ENCODE measurements around the gene DIRAS1.

DIRAS1 gene

GRCh38 chr19:2759362-2759761, 38.2 kb upstream of the DIRAS1 start:
- H3K4me3 Mint-ChIP-seq, result no peak overlapping the region
- H3K27me3 Mint-ChIP-seq, result no peaks in the 10 kb centered on the region
- no peak for ATAC-seq
- peaks cover 1% of the 10 kb centered on the region for H3K4me1 Mint-ChIP-seq
- no peaks in the 10 kb centered on the region for H3K9me3 Mint-ChIP-seq
- H3K27ac Mint-ChIP-seq, result no peak overlapping the region
- DNase-seq, result no peak
- peaks cover 26% of the 10 kb centered on the region for H3K36me3 Mint-ChIP-seq (ENCODE audit: low read depth)

GRCh38 chr19:2758601-2759313, 37.6 kb upstream of the DIRAS1 start:
- H3K27me3 Mint-ChIP-seq, result no peaks in the 10 kb centered on the region
- ATAC-seq (peak; percentile 22), DNase-seq (no peak)
- H3K4me3 Mint-ChIP-seq, result no peak overlapping the region
- peaks cover 1% of the 10 kb centered on the region for H3K4me1 Mint-ChIP-seq
- peak overlapping the region; percentile 18 for H3K27ac Mint-ChIP-seq
- peaks cover 26% of the 10 kb centered on the region for H3K36me3 Mint-ChIP-seq (ENCODE audit: low read depth)
- no peaks in the 10 kb centered on the region for H3K9me3 Mint-ChIP-seq

GRCh38 chr19:2756921-2757881, 36.0 kb upstream of the DIRAS1 start:
- Mint-ChIP-seq H3K27ac (no peak overlapping the region), H3K4me1 (peaks cover 8% of the 10 kb centered on the region), H3K4me3 (no peak overlapping the region), H3K9me3 (no peaks in the 10 kb centered on the region), H3K27me3 (no peaks in the 10 kb centered on the region), H3K36me3 (ENCODE audit: low read depth) (peaks cover 21% of the 10 kb centered on the region)
- no peak for DNase-seq
- no peak for ATAC-seq

DNA sequence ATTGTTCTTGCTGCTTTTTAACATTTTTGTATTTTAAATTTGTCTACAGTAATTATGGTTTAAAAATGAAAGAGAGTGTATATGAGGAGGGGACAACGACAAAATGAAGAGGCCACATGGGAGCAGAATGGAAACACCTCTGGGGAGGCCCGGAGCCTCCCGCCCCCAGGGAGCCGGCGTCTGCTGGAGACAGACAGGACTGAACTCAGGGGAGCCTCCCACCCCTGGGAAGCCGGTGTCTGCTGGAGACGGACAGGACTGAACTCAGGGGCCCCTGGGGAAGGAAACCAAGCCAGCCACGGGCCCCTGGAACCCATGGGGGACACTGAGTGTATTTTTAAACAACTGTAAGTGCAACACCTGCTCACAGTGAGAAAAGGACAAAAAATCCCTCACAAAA, 35.3 kb upstream of the DIRAS1 start:
- no peaks in the 10 kb centered on the region for H3K27me3 Mint-ChIP-seq
- DNase-seq (no peak), ATAC-seq (no peak)
- H3K36me3 Mint-ChIP-seq (ENCODE audit: low read depth), result peaks cover 18% of the 10 kb centered on the region
- H3K27ac Mint-ChIP-seq, result no peak overlapping the region
- H3K4me3 Mint-ChIP-seq, result no peak overlapping the region
- peaks cover 8% of the 10 kb centered on the region for H3K4me1 Mint-ChIP-seq
- no peaks in the 10 kb centered on the region for H3K9me3 Mint-ChIP-seq

GRCh38 chr19:2755811-2756210, 34.6 kb upstream of the DIRAS1 start:
- H3K27me3 Mint-ChIP-seq, result no peaks in the 10 kb centered on the region
- no peak for DNase-seq
- no peak overlapping the region for H3K27ac Mint-ChIP-seq
- no peak overlapping the region for H3K4me3 Mint-ChIP-seq
- peaks cover 15% of the 10 kb centered on the region for H3K36me3 Mint-ChIP-seq (ENCODE audit: low read depth)
- peaks cover 8% of the 10 kb centered on the region for H3K4me1 Mint-ChIP-seq
- no peaks in the 10 kb centered on the region for H3K9me3 Mint-ChIP-seq
- ATAC-seq, result no peak

- no peak for DNase-seq
- no peak overlapping the region for H3K27ac Mint-ChIP-seq
- peaks cover 8% of the 10 kb centered on the region for H3K4me1 Mint-ChIP-seq
- no peak for ATAC-seq
- H3K4me3 Mint-ChIP-seq, result no peak overlapping the region
- H3K36me3 Mint-ChIP-seq (ENCODE audit: low read depth), result peaks cover 12% of the 10 kb centered on the region
- no peaks in the 10 kb centered on the region for H3K27me3 Mint-ChIP-seq
- H3K9me3 Mint-ChIP-seq, result no peaks in the 10 kb centered on the region
These were observed 34.2 kb upstream of the DIRAS1 start for GRCh38 chr19:2755448-2755705.

GRCh38 chr19:2754659-2755447, 33.7 kb upstream of the DIRAS1 start:
- Mint-ChIP-seq H3K27ac (no peak overlapping the region), H3K4me1 (peaks cover 8% of the 10 kb centered on the region), H3K9me3 (no peaks in the 10 kb centered on the region), H3K36me3 (ENCODE audit: low read depth) (peaks cover 12% of the 10 kb centered on the region), H3K4me3 (no peak overlapping the region), H3K27me3 (no peaks in the 10 kb centered on the region)
- ATAC-seq, result no peak
- no peak for DNase-seq

DNA sequence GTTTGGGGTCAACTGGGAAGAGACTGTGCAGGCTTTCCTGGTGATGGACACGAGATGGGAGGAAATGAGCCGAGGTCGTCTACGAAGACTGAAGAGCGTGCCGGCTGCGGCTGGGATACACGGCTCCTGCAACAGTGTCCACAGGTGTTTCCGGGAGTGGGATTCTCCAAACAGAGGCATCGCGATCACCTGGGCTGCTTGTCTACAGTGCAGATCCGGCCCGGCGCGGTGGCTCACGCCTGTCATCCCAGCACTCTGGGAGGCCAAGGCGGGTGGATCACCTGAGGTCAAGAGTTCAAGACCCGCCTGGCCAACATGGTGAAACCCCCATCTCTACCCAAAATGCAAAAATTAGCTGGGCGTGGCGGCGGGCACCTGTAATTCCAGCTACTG, 30.3 kb upstream of the DIRAS1 start:
- no peak for DNase-seq

DNA sequence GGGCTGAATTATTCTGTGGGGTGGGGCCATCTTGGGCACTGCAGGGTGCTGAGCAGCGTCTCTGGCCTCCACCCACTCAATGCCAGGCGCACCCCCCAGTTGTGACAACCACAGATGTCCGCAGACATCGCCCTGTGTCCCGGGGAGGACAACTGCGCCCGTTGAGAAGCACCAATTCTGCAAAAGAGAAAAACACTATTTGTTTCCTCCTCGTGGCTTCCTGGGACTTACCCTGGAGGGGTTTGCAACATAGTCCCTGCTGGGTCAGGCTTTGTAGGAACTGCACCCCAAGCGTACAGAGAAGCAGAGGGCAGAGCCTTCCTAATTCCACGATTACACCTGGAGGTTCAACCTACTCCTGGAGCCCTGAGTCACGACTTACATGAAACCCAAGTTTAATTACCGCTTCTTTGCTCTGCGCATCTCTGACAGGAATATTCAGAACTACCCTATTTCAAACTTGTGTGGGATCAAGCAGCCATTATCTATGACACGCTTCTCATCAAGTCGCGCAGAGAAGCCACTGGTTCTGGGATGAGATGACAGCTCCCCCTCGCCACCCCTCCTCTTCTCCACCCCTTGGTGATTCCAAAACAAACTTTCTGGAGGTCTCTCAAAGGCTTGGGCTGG, 29.8 kb upstream of the DIRAS1 start:
- Mint-ChIP-seq H3K4me1 (peaks cover 7% of the 10 kb centered on the region), H3K9me3 (no peaks in the 10 kb centered on the region), H3K4me3 (no peak overlapping the region), H3K27ac (no peak overlapping the region), H3K36me3 (ENCODE audit: low read depth) (no peaks in the 10 kb centered on the region), H3K27me3 (no peaks in the 10 kb centered on the region)
- no peak for DNase-seq
- no peak for ATAC-seq

More for the DNA sequence above, 30.3 kb upstream of the DIRAS1 start:
- H3K36me3 Mint-ChIP-seq (ENCODE audit: low read depth), result no peaks in the 10 kb centered on the region
- H3K27me3 Mint-ChIP-seq, result no peaks in the 10 kb centered on the region
- H3K9me3 Mint-ChIP-seq, result no peaks in the 10 kb centered on the region
- peaks cover 7% of the 10 kb centered on the region for H3K4me1 Mint-ChIP-seq
- ATAC-seq, result no peak
- no peak overlapping the region for H3K27ac Mint-ChIP-seq
- H3K4me3 Mint-ChIP-seq, result no peak overlapping the region

GRCh38 chr19:2747349-2747748, 26.2 kb upstream of the DIRAS1 start:
- Mint-ChIP-seq H3K36me3 (ENCODE audit: low read depth) (no peaks in the 10 kb centered on the region), H3K27ac (no peak overlapping the region), H3K4me1 (no peaks in the 10 kb centered on the region), H3K9me3 (no peaks in the 10 kb centered on the region), H3K4me3 (no peak overlapping the region), H3K27me3 (no peaks in the 10 kb centered on the region)
- ATAC-seq, result no peak
- no peak for DNase-seq

DNA sequence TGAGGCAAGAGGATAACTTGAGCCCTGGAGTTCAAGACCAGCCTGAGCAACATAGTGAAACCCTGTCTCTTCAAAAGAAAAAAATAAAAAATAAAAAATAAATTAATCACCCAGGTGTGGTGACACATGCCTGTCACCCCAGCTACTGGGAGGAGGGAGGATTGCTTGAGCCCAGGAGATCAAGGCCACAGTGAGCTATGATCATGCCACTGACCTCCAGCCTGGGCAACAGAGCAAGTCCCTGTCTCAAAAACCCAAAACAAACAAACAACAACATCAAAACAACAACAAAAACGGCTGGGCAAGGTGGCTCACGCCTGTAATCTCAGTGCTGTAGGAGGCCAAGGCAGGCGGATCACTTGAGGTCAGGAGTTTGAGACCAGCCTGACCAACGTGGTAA, 22.9 kb upstream of the DIRAS1 start:
- ATAC-seq (no peak), DNase-seq (no peak)
- Mint-ChIP-seq H3K9me3 (no peaks in the 10 kb centered on the region), H3K27me3 (peaks cover 3% of the 10 kb centered on the region), H3K36me3 (ENCODE audit: low read depth) (peaks cover 3% of the 10 kb centered on the region), H3K27ac (no peak overlapping the region), H3K4me1 (peaks cover 6% of the 10 kb centered on the region), H3K4me3 (no peak overlapping the region)

DNA sequence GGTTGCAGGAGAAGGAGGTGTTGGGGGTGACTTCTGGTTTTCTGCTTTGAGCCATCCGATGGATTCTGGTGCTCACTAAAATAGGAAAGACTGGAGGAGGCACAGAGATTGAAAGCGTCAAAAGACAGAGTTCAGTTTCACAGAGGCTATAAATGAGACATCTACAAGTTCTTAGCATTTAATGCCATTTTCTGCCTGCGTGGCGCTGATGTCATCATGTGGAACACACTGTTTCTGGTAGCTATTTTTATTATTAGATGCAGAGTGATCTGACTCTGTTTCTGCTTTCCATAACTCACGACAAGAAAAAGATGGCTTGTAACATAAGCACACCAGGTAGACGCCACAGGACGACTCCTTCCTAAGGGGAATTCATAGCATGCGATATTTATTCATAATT, 21.9 kb upstream of the DIRAS1 start:
- Mint-ChIP-seq H3K9me3 (no peaks in the 10 kb centered on the region), H3K4me1 (peaks cover 12% of the 10 kb centered on the region), H3K36me3 (ENCODE audit: low read depth) (peaks cover 9% of the 10 kb centered on the region), H3K27ac (no peak overlapping the region), H3K4me3 (no peak overlapping the region), H3K27me3 (peaks cover 3% of the 10 kb centered on the region)
- DNase-seq (no peak), ATAC-seq (no peak)

DNA sequence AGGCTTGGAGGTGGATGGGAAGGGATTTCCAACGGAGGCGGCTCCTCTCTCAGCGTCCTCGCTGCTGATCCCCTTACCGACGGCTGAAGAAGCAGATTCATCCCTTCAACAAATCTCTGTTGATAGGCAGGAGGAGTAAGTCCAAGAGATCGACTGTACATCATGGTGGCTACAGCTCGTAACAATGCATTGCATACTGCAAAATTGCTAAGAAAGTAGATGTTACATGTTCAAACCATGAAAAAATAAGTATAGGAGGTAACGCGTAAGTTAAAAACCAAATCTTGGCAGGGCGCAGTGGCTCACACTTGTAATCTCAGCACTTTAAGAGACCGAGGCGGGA, 19.1 kb upstream of the DIRAS1 start:
- H3K27me3 Mint-ChIP-seq, result peaks cover 3% of the 10 kb centered on the region
- peaks cover 23% of the 10 kb centered on the region for H3K36me3 Mint-ChIP-seq (ENCODE audit: low read depth)
- H3K4me3 Mint-ChIP-seq, result peak overlapping the region; percentile 92
- peaks cover 13% of the 10 kb centered on the region for H3K4me1 Mint-ChIP-seq
- ATAC-seq (no peak), DNase-seq (no peak)
- H3K27ac Mint-ChIP-seq, result no peak overlapping the region
- H3K9me3 Mint-ChIP-seq, result no peaks in the 10 kb centered on the region

GRCh38 chr19:2739602-2740313, 18.6 kb upstream of the DIRAS1 start, which contains the start of gene SLC39A3:
Gene SLC39A3, minus strand, starts transcription at chr19:2740017. Its CDS starts 2,760 bp downstream, at chr19:2737257.
- Mint-ChIP-seq H3K9me3 (no peaks in the 10 kb centered on the region), H3K4me1 (peaks cover 13% of the 10 kb centered on the region), H3K4me3 (peak within 1 kb of the TSS; percentile 92), H3K36me3 (ENCODE audit: low read depth) (peaks cover 27% of the 10 kb centered on the region), H3K27ac (peak within 1 kb of the TSS; percentile 84), H3K27me3 (peaks cover 3% of the 10 kb centered on the region)
- peak; percentile 97 for ATAC-seq
- DNase-seq, result peak; percentile 99
